ENCODE measurements around the gene HSDL2.

Gene HSDL2

DNA sequence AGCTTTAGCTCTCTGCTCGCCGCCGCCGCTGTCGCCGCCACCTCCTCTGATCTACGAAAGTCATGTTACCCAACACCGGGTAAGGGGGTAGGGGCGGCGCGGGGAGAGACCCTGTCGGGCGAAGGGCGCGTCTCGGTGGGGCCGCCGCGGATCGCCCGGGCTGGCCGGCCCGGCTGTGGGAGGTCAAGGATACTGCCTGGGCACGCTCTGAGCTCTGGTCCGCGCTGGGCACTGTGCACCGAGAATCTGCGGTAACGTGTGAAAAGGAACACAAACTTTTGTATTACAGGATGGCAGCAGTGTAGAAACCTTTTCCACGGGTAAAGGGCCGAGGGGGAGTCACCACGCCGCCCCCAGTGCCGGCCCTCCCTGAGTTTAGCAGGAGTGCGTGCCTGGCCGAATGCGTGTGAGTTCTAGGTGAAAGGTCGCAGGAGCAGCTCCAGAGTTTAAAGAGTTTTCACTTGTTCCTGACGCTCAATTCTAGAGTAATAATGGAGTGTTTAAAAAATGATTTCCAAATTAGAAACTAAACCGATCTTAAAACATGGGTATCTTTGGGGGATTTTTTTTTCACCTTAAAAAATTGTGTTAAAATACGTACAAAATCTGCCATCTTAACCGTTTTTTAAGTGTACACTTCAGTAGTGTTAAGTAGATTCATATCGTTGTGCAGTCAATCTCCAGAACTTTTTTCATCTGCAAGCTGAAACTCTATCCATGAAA, at the start of gene HSDL2:
TSS of gene HSDL2 (plus strand) at position 7 of the 723 bp plus-strand sequence. CDS start at position 63, 56 bp downstream.
- no peak for DNase-seq
- Mint-ChIP-seq H3K4me3 (peak within 1 kb of the TSS; percentile 99), H3K4me1 (ENCODE audit: low read depth) (peaks cover 52% of the 10 kb centered on the region), H3K36me3 (ENCODE audit: low read depth) (peaks cover 15% of the 10 kb centered on the region), H3K27ac (peak within 1 kb of the TSS; percentile 100), H3K9me3 (no peaks in the 10 kb centered on the region), H3K27me3 (no peaks in the 10 kb centered on the region)

DNA sequence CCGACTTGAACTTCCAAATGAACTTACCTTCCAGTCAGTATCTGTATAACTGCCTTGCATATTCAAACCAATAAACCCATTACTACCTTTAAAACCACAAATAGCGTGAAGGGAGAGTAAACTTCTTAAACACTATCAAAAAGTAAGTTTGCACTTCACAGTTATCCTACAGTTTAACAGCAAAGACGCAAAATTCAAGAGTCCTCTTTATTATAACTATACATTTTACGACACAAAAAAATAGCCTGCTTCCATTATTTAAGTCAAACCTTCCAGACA, 48.3 kb upstream of the HSDL2 start:
- no peak for DNase-seq
- Mint-ChIP-seq H3K36me3 (ENCODE audit: low read depth) (peaks cover 14% of the 10 kb centered on the region), H3K4me3 (peak overlapping the region; percentile 87), H3K27ac (peak overlapping the region; percentile 72), H3K27me3 (no peaks in the 10 kb centered on the region), H3K4me1 (ENCODE audit: low read depth) (peaks cover 54% of the 10 kb centered on the region), H3K9me3 (no peaks in the 10 kb centered on the region)

DNA sequence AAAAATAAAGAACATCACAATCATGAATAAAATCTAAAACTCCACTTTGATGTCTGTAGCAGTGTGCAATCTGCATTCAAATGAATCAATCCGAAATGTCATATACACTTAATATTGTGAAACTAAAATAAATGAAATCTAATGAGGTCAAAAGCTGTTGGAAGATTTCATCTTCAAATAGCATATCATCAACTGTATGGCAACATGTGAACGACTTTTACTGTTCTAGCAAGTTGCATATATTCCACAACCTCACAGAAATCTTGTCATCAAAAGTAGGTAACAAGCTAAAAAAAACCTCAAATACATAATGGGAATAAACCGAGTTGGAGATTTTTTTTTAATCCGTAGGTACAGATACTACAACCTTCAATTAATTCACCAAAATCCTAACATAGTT, 47.7 kb upstream of the HSDL2 start:
- Mint-ChIP-seq H3K36me3 (ENCODE audit: low read depth) (peaks cover 14% of the 10 kb centered on the region), H3K27ac (peak overlapping the region; percentile 90), H3K4me1 (ENCODE audit: low read depth) (peaks cover 49% of the 10 kb centered on the region), H3K9me3 (no peaks in the 10 kb centered on the region), H3K4me3 (peak overlapping the region; percentile 87), H3K27me3 (no peaks in the 10 kb centered on the region)
- no peak for DNase-seq

DNA sequence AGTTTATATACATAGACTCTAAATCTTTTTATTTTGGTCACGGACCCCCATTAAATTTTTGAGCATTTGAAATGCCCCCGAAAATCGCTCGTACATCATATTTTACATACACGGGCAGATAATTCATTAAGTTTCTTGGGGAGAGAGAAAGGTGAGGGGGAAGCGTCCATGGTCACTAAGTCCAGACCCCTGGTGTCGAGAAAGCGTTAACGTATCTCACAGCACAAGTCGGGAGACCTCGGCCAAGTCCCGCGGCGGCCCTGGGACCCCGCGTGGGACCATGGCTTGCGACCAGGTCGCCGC, 47.3 kb upstream of the HSDL2 start:
- H3K4me3 Mint-ChIP-seq, result peak overlapping the region; percentile 87
- no peak for DNase-seq
- peaks cover 47% of the 10 kb centered on the region for H3K4me1 Mint-ChIP-seq (ENCODE audit: low read depth)
- H3K27ac Mint-ChIP-seq, result peak overlapping the region; percentile 90
- H3K9me3 Mint-ChIP-seq, result no peaks in the 10 kb centered on the region
- H3K36me3 Mint-ChIP-seq (ENCODE audit: low read depth), result peaks cover 12% of the 10 kb centered on the region
- H3K27me3 Mint-ChIP-seq, result no peaks in the 10 kb centered on the region

DNA sequence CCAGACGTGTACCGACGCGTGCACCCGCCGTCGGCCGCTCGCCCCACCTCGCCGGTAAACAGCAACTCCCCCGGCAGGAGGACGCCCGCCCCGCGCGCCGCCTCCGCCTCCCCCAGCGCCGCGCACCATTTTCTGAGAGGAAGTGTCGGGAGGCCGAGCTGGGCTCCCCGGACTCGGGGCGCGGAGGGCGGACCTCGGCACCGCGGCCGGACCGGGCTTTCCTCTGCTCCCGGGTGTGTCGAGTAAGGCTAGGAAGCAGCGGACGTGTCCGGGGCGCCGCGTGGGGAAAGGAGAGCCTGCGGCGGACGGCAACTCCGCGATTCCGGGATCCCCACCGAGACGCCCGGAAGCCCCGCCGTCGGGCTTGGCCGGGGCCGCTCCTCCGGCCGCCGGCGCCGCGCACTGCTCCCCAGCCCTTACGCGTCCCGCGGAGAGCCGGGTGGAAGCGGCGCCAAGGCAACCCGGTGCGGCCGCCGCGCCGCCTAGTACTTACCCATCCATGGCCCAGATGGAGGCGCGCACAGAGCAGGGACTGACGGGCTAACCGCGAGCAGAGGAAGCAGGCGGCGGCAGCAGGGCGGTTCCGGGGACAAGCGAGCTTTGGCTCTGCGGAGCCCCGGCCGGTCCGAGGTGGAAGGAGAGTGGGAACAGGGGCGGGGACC, 46.8 kb upstream of the HSDL2 start, which contains the start of gene PTBP3:
TSS of gene PTBP3 (minus strand) at position 643 of the 662 bp plus-strand sequence. CDS start 35,754 bp downstream, outside the sequence.
- H3K4me1 Mint-ChIP-seq (ENCODE audit: low read depth), result peaks cover 43% of the 10 kb centered on the region

DNA sequence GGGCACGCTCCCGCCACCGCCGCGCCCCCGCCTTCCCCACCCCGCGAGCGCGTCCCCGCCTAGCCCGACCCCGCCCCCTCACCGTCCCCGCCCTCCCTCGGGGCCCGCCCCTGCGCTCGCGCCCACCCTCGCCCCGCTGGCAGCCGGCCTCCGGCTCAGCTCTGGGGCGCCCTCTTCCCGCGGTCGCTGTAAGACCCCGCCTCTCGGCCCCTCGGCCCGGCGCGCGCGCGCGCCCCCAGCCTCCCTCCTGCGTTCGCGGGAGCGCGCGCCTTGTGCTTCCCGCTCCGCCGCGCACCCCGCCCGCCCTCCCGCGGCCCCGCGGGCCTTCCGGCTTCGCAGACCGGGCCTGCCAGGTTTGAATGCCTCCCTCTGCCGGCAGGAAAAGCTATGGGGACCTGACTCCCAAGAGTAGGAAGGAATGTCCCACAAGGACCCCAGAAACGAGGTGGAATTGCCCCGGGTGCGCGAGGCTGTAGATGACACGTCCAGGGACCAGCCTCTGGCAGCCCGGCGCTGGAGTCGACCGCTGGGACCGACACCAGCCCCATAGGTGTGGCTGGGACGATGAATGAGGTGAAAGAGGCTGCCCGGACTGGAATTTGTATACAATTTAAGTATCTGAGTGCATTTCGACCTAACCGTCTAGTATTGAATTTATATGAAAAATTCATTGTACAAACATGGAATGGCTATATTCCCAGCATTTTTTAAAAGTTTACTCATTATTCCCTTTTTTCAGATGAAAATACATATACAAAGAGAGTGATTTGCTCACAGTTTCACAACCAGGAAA, 46.1 kb upstream of the HSDL2 start:
- Mint-ChIP-seq H3K27ac (peak overlapping the region; percentile 98), H3K9me3 (no peaks in the 10 kb centered on the region), H3K4me3 (peak overlapping the region; percentile 90), H3K27me3 (no peaks in the 10 kb centered on the region), H3K4me1 (ENCODE audit: low read depth) (peaks cover 37% of the 10 kb centered on the region), H3K36me3 (ENCODE audit: low read depth) (peaks cover 7% of the 10 kb centered on the region)
- DNase-seq, result peak; percentile 97

More for the DNA sequence above, 46.8 kb upstream of the HSDL2 start, which contains the start of gene PTBP3:
- DNase-seq, result peak; percentile 85
- peaks cover 11% of the 10 kb centered on the region for H3K36me3 Mint-ChIP-seq (ENCODE audit: low read depth)
- H3K27ac Mint-ChIP-seq, result peak within 1 kb of the TSS; percentile 98
- H3K4me3 Mint-ChIP-seq, result peak within 1 kb of the TSS; percentile 90
- H3K27me3 Mint-ChIP-seq, result no peaks in the 10 kb centered on the region
- H3K9me3 Mint-ChIP-seq, result no peaks in the 10 kb centered on the region

DNA sequence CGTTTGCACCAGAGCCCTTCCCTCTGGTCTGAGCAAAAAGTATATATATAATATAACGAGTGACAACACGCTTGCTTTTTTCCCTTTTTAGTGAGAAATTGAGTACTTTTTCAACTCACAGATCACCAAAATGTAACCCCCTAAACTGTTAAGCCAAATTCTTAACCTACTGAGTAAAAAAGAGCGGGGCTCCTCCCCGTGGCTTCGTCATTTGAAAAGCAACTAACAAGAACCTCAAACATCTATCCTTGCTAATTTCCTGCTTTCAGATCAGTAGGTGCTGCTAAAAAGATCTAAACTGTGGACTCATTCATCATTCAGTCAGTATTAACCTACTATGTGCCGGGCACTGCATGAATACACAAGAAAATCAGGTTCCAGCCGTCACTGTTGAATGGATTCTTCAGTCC, 45.5 kb upstream of the HSDL2 start:
- Mint-ChIP-seq H3K27ac (peak overlapping the region; percentile 98), H3K36me3 (ENCODE audit: low read depth) (peaks cover 7% of the 10 kb centered on the region), H3K27me3 (no peaks in the 10 kb centered on the region), H3K9me3 (no peaks in the 10 kb centered on the region), H3K4me1 (ENCODE audit: low read depth) (peaks cover 36% of the 10 kb centered on the region), H3K4me3 (peak overlapping the region; percentile 90)
- peak; percentile 59 for DNase-seq

DNA sequence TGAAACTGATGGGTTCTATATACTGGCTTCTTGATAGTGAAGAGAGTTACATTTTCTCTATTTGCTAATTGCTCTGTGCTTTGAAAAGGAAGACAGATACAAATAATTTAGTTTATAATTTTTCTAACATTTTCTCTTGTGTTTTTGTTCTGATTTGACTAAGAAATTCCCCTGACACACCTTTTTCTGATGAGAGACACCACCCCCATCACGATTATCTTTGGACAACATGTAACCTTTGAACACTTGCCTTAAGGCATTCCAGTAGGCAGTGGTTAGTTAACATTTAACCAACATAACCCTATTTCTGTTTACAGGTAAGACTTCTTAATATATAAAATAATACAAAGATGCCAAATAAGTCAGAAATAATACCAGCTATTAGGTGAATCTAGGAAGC, 42.4 kb upstream of the HSDL2 start:
- H3K27me3 Mint-ChIP-seq, result no peaks in the 10 kb centered on the region

DNA sequence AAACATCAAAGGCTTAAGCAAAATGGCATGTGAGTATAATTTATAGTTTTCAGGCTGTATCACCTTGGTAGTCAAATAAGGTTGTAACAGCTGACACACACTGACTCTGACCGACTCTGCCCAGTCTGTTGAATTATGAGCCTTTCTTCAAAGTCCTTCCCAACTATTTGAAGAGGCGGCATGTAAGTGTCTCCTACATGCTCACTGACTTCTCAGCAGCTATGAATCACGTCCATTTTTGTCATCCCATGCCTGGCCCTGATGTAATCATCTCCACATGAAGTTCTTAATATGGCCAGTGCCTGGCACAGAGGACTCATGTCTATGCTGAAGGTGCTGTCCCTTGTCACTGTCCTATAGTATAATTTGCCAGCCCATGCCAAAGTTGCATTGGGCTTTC, 41.3 kb upstream of the HSDL2 start:
- Mint-ChIP-seq H3K4me1 (ENCODE audit: low read depth) (peaks cover 12% of the 10 kb centered on the region), H3K27me3 (no peaks in the 10 kb centered on the region), H3K36me3 (ENCODE audit: low read depth) (peaks cover 2% of the 10 kb centered on the region), H3K27ac (no peak overlapping the region), H3K4me3 (no peak overlapping the region), H3K9me3 (no peaks in the 10 kb centered on the region)
- DNase-seq, result no peak

More for the DNA sequence above, 42.4 kb upstream of the HSDL2 start:
- Mint-ChIP-seq H3K36me3 (ENCODE audit: low read depth) (peaks cover 4% of the 10 kb centered on the region), H3K4me3 (no peak overlapping the region), H3K27ac (no peak overlapping the region), H3K9me3 (no peaks in the 10 kb centered on the region), H3K4me1 (ENCODE audit: low read depth) (peaks cover 12% of the 10 kb centered on the region)
- DNase-seq, result no peak

DNA sequence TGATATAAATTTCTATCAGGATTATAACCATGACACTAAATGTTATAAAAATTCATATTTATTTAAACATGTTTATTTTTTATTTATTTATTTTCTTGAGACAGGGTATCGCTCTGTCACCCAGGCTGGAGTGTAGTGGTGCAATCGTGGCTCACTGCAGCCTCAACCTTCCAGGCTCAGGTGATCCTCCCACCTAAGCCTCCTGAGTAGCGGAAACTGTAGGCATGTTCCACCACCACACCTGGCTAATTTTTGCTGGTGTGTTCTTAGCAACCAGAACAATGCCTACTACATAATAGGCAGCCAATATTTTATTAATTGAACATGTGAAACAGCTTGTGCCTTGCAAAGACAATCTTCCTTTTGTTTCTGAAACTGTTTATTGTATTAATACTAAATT, 40.0 kb upstream of the HSDL2 start:
- Mint-ChIP-seq H3K4me3 (no peak overlapping the region), H3K4me1 (ENCODE audit: low read depth) (peaks cover 4% of the 10 kb centered on the region), H3K36me3 (ENCODE audit: low read depth) (no peaks in the 10 kb centered on the region), H3K27me3 (no peaks in the 10 kb centered on the region), H3K27ac (no peak overlapping the region), H3K9me3 (no peaks in the 10 kb centered on the region)
- DNase-seq, result no peak

DNA sequence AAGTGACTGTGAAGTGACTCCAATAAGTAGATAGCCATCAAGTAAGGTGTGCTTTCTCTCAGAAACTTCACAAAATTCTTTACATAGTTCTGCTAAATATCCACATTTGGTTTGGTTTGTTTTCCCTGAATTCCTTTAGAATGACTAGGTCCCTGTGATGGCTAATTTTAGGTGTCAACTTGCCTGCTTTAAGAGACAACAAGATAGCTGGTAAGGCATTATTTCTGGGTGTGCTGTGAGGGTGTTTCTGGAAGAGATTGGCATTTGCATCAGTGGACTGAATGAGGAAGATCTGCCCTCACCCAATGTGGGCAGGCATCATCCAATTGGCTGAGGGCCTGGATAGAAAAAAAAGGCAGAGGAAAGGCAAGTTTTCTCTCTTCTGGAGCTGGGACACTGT, 38.2 kb upstream of the HSDL2 start:
- H3K36me3 Mint-ChIP-seq (ENCODE audit: low read depth), result no peaks in the 10 kb centered on the region
- H3K4me3 Mint-ChIP-seq, result no peak overlapping the region
- no peaks in the 10 kb centered on the region for H3K27me3 Mint-ChIP-seq
- no peak for DNase-seq
- peaks cover 2% of the 10 kb centered on the region for H3K4me1 Mint-ChIP-seq (ENCODE audit: low read depth)
- no peak overlapping the region for H3K27ac Mint-ChIP-seq
- H3K9me3 Mint-ChIP-seq, result no peaks in the 10 kb centered on the region

DNA sequence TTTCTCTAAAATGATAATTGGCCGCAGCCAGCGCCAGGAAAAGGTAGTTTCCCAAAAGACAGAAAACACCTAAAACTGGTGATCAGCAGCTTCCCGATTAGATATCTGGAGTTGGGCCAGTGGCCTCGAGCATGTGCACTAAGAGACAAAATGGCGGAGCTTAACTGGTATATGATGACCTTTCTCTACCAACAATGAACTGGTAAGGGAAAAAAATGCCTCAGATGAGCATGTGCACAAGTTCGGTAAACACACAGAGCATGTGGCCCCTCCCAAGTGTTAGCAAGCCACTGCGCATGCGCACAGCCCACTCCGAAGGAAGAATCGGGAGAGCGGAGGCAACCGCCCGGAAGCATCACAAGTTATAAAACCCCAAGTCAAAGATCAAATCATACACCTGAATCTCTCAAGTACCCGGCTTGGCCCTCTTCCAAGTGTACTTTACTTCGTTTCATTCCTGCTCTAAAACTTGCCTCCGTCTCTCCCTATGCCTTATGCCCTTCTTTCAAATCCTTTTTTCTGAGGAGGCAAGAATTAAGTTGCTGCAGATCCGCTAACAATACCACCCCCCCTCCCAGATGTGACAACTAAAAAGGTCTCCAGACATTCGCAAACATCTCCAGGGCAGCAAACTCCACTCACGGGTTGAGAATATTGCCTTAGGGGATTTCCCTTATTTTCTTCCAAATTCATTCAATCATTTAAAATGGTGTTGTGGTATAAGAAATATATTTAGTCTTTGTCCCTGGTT, 31.5 kb upstream of the HSDL2 start:
- peak overlapping the region; percentile 72 for H3K4me3 Mint-ChIP-seq
- H3K36me3 Mint-ChIP-seq (ENCODE audit: low read depth), result no peaks in the 10 kb centered on the region
- H3K27ac Mint-ChIP-seq, result peak overlapping the region; percentile 91
- peaks cover 13% of the 10 kb centered on the region for H3K4me1 Mint-ChIP-seq (ENCODE audit: low read depth)
- DNase-seq, result peak; percentile 85
- peaks cover 2% of the 10 kb centered on the region for H3K9me3 Mint-ChIP-seq
- H3K27me3 Mint-ChIP-seq, result peaks cover 2% of the 10 kb centered on the region

DNA sequence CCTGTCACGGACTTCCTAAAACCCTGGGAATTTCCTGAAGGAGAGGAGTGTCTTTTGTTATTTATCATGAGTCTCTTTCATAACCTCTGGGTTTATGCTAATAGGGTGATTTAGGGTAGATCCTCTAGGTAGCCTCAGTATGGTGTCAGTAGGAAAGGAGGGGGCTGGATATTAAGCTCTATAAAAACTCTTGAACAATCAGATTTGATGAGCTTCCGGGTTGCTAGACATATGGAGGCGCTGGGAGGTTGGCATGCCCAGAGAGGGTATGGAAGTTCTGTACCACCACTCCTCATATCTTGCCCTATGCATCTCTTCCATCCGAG, 30.9 kb upstream of the HSDL2 start:
- Mint-ChIP-seq H3K4me3 (peak overlapping the region; percentile 72), H3K9me3 (peaks cover 2% of the 10 kb centered on the region), H3K36me3 (ENCODE audit: low read depth) (no peaks in the 10 kb centered on the region), H3K27me3 (peaks cover 2% of the 10 kb centered on the region), H3K27ac (peak overlapping the region; percentile 91), H3K4me1 (ENCODE audit: low read depth) (peaks cover 14% of the 10 kb centered on the region)
- no peak for DNase-seq

DNA sequence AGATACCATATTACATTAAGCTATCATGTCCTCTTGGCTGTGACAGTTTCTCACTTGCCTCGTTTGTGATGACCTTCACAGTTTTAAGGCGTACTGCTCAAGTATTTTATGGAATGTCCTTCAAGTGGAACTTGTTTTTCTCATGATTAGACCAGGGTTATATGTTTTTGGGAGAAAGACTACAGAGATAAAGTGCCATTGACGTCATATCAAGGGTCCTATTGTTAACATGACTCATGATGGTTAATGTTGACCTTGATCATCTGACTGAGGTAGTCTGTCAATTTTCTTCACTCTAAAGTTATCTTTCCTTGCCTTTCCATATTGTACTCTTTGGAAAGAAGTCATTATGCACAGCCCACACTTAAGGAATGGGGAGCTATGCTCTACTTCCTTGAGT, 28.7 kb upstream of the HSDL2 start:
- Mint-ChIP-seq H3K27ac (no peak overlapping the region), H3K9me3 (peaks cover 2% of the 10 kb centered on the region), H3K4me3 (no peak overlapping the region), H3K36me3 (ENCODE audit: low read depth) (no peaks in the 10 kb centered on the region), H3K4me1 (ENCODE audit: low read depth) (peaks cover 36% of the 10 kb centered on the region), H3K27me3 (peaks cover 2% of the 10 kb centered on the region)
- DNase-seq, result no peak

All from activated T-cell treated with anti-CD3 and anti-CD28 coated beads, Interleukin-2, amount 50 U/mL, for 24 hours (primary cell).